Loucy (cell line): ENCODE results near the gene OR52M1.

Experiments used
- H2AFZ ChIP-seq: fragments of 200-600 bp; sonication (generic); 2 replicates; pipeline ENCODE4 v1.6.0; 2016; ENCODE audit warnings: antibody characterized with exemption, mild to moderate bottlenecking, low read length, moderate library complexity
- H3F3A ChIP-seq: fragments of 200-600 bp; 2 replicates; pipeline ENCODE4 v1.6.0; 2016; ENCODE audit warnings: antibody characterized with exemption, low read depth, mild to moderate bottlenecking
- H3K27me3 ChIP-seq: fragments of 200-600 bp; sonication (generic); 2 replicates; pipeline ENCODE4 v1.6.1; 2014; ENCODE audit warnings: low read length, mild to moderate bottlenecking; ENCODE audit not compliant: insufficient read depth, poor library complexity, severe bottlenecking
- H3K36me3 ChIP-seq: fragments of 200-600 bp; sonication (generic); 2 replicates; pipeline ENCODE4 v1.6.1; 2016; ENCODE audit warnings: low read length; ENCODE audit not compliant: insufficient read depth
- H3K4me1 ChIP-seq: fragments of 200-600 bp; sonication (generic); 2 replicates; pipeline ENCODE4 v1.5.1; 2014; ENCODE audit warnings: low read length, mild to moderate bottlenecking; ENCODE audit not compliant: insufficient read depth, poor library complexity, severe bottlenecking
- H3K4me2 ChIP-seq: fragments of 200-600 bp; sonication (generic); 2 replicates; pipeline ENCODE4 v1.6.0; 2014; ENCODE audit warnings: antibody characterized with exemption, low read length, low read depth, mild to moderate bottlenecking; ENCODE audit not compliant: poor library complexity, severe bottlenecking
- H3K4me3 ChIP-seq: fragments of 200-600 bp; sonication (generic); 2 replicates; pipeline ENCODE4 v1.5.1; 2014; ENCODE audit warnings: low read length, mild to moderate bottlenecking, mixed read lengths; ENCODE audit not compliant: poor library complexity, severe bottlenecking
- H3K79me2 ChIP-seq: fragments of 200-600 bp; sonication (generic); 2 replicates; pipeline ENCODE4 v1.6.1; 2014; ENCODE audit warnings: low read length; ENCODE audit not compliant: insufficient read depth
- H3K9ac ChIP-seq: fragments of 200-600 bp; sonication (generic); 2 replicates; pipeline ENCODE4 v1.6.0; 2014; ENCODE audit warnings: mild to moderate bottlenecking, low read depth, low read length, moderate library complexity; ENCODE audit not compliant: poor library complexity, severe bottlenecking
- H3K9me2 ChIP-seq: fragments of 200-600 bp; sonication (generic); replicated peaks from 2 replicates; pipeline ENCODE4 v1.6.1; 2016; ENCODE audit warnings: low read depth, low read length, mixed read lengths
- H3K9me3 ChIP-seq: fragments of 200-600 bp; sonication (generic); 2 replicates; pipeline ENCODE4 v1.6.1; 2014; ENCODE audit warnings: mild to moderate bottlenecking, antibody characterized with exemption, low read length, low read depth; ENCODE audit not compliant: insufficient read depth
- H4K20me1 ChIP-seq: fragments of 200-600 bp; sonication (generic); 2 replicates; pipeline ENCODE4 v1.6.0; 2014; ENCODE audit warnings: antibody characterized with exemption, low read length, mild to moderate bottlenecking; ENCODE audit not compliant: insufficient read depth, poor library complexity, severe bottlenecking
- CTCF ChIP-seq: fragments of 200-600 bp; sonication (generic); conservative IDR thresholded peaks from 2 replicates; pipeline ENCODE4 v1.5.1; 2014; ENCODE audit warnings: mild to moderate bottlenecking, antibody characterized with exemption, low read length
- EZH2phosphoT487 ChIP-seq: fragments of 200-600 bp; IDR thresholded peaks from 2 replicates; pipeline ENCODE4 v1.6.1; 2018; ENCODE audit warnings: antibody characterized with exemption, mild to moderate bottlenecking, moderate library complexity, borderline replicate concordance

The OR52M1 gene

GRCh38 chr11:4496557-4497248, 48.3 kb upstream of the OR52M1 start:
- no peaks in the 10 kb centered on the region for H3F3A ChIP-seq
- no peaks in the 10 kb centered on the region for H4K20me1 ChIP-seq
- no peak overlapping the region for H3K4me3 ChIP-seq
- no peaks in the 10 kb centered on the region for H3K9me2 ChIP-seq
- H3K4me2 ChIP-seq: no peak overlapping the region
- H2AFZ ChIP-seq: no peak overlapping the region
- H3K9me3 ChIP-seq: no peaks in the 10 kb centered on the region
- no peaks in the 10 kb centered on the region for H3K36me3 ChIP-seq
- TF ChIP-seq CTCF (no peak), EZH2phosphoT487 (no peak)
- H3K27me3 ChIP-seq: peaks cover 6% of the 10 kb centered on the region
- peaks cover 4% of the 10 kb centered on the region for H3K4me1 ChIP-seq
- H3K9ac ChIP-seq: no peak overlapping the region
- no peaks in the 10 kb centered on the region for H3K79me2 ChIP-seq

- Histone ChIP-seq H3F3A (no peaks in the 10 kb centered on the region), H3K9me2 (no peaks in the 10 kb centered on the region), H3K27me3 (no peaks in the 10 kb centered on the region), H3K4me2 (no peak overlapping the region), H3K9me3 (no peaks in the 10 kb centered on the region), H3K4me3 (no peak overlapping the region), H3K4me1 (no peaks in the 10 kb centered on the region), H4K20me1 (no peaks in the 10 kb centered on the region), H3K9ac (no peak overlapping the region), H2AFZ (no peak overlapping the region), H3K36me3 (no peaks in the 10 kb centered on the region), H3K79me2 (no peaks in the 10 kb centered on the region)
- TF ChIP-seq EZH2phosphoT487: no peak
- no peak for TF ChIP-seq CTCF
Measured at GRCh38 chr11:4508886-4509285, 36.1 kb upstream of the OR52M1 start.

- Histone ChIP-seq H3K9me2 (no peaks in the 10 kb centered on the region), H3K4me2 (no peak overlapping the region), H3K4me3 (no peak overlapping the region), H4K20me1 (no peaks in the 10 kb centered on the region), H3K4me1 (no peaks in the 10 kb centered on the region), H2AFZ (no peak overlapping the region), H3K36me3 (no peaks in the 10 kb centered on the region), H3F3A (no peaks in the 10 kb centered on the region), H3K9ac (no peak overlapping the region), H3K27me3 (no peaks in the 10 kb centered on the region), H3K9me3 (no peaks in the 10 kb centered on the region), H3K79me2 (no peaks in the 10 kb centered on the region)
- no peak for TF ChIP-seq EZH2phosphoT487
- no peak for TF ChIP-seq CTCF
Measured at GRCh38 chr11:4511282-4512245, 33.4 kb upstream of the OR52M1 start.
